Panc1 (cell line): ENCODE data around the gene FILIP1.

Experiments
- CTCF ChIP-seq: fragments of 450-650 bp; IDR thresholded peaks from 2 replicates; pipeline ENCODE4 v1.5.1; 2017; ENCODE audit warnings: mild to moderate bottlenecking
- POLR2AphosphoS5 ChIP-seq: IDR thresholded peaks from 2 replicates; pipeline ENCODE4 v1.6.1; 2012; ENCODE audit warnings: mild to moderate bottlenecking, low read depth, low read length, moderate library complexity
- REST ChIP-seq, 2 experiments: IDR thresholded peaks; 2 replicates each; pipeline ENCODE4 v1.6.1; 2011 to 2012; ENCODE audit warnings: low read depth in 2 of 2, control low read depth in 1 of 2, low read length in 1 of 2, mild to moderate bottlenecking in 1 of 2, moderate library complexity in 1 of 2; ENCODE audit not compliant: insufficient read depth in 1 of 2
- SIN3A ChIP-seq: IDR thresholded peaks from 2 replicates; pipeline ENCODE4 v1.6.1; 2012; ENCODE audit warnings: low read depth, mild to moderate bottlenecking, low read length, moderate library complexity, borderline replicate concordance; ENCODE audit not compliant: insufficient read depth
- TCF7L2 ChIP-seq: IDR thresholded peaks from 2 replicates; pipeline ENCODE4 v1.6.1; 2011; ENCODE audit warnings: mild to moderate bottlenecking, low read depth, low read length, inconsistent platforms

GRCh38 chr6:75492386-75493153 lies 1.0 kb downstream of the FILIP1 start:
- no peak for TF ChIP-seq CTCF
- no peak for TF ChIP-seq REST (IDR thresholded peaks at IDR 0.05; ENCODE audit: insufficient read depth in 1 of 2, low read depth in 2 of 2, low read length in 1 of 2)
- no peak for TF ChIP-seq POLR2AphosphoS5
- no peak for TF ChIP-seq TCF7L2
- no peak for TF ChIP-seq SIN3A
